Measurements from ENCODE around the gene BZW2.

Gene BZW2

DNA sequence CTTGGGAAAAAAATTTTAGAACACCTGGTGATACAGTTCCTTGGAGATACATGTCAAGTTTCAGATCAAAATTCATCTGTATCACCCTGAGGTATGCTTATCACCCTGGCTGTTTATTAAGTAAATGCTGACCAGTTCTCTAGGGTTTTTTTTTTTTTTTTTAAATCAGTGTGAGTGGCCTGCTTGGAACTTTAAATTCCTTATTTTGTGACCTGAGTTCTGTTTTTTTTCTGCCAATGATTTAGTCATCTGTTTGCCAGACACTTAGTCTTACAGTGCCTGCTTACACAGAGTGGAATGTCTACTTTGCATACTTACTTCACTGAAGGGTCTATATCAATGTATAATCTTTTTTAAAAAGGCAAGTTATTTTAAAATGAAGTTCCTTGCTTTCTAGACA is 109.4 kb downstream of the BZW2 start:
- no peak for DNase-seq

Data from NCI-H1417 treated with DMSO at 0.1 percent for 48 hours (cell line).